Right lobe of liver (tissue), 4 donors: ENCODE data around the gene LDAH.
"Not testable (repeated sequence)": the region's sequence is repeated elsewhere in the genome, so short reads cannot be mapped to it uniquely, and the experiment has no call there.

Experiments
- CTCF ChIP-seq, 4 donors: fragments of 200-600 bp in 3 of 4; fragments of 450-650 bp in 1 of 4; IDR thresholded peaks; one replicate each; pipeline versions ENCODE4 v1.5.1 to v1.8.0; 2016 to 2022; ENCODE audit warnings: antibody characterized with exemption in 4 of 4, mild to moderate bottlenecking in 2 of 4
- POLR2A ChIP-seq: fragments of 450-650 bp; IDR thresholded peaks from one replicate; pipeline ENCODE4 v1.6.1; 2017; ENCODE audit warnings: antibody characterized with exemption, mild to moderate bottlenecking
- donor health status: DM: no; HTN: no; CAD: no.
- donor health status: DM: no; HTN: no; CAD: no.
- donor health status: DM: no; HTN: yes; CAD: no.

- TF ChIP-seq CTCF (IDR thresholded peaks at IDR 0.05); POLR2A: not testable (repeated sequence)
These were observed 108.5 kb downstream of the LDAH start for GRCh38 chr2:20714412-20714811.
